HG02588 (cell line): Measurements from ENCODE around the gene TCF7L2.

ENCODE experiments used
- ATAC-seq: cut with Tn5 transposase; IDR thresholded peaks from one replicate; pipeline ENCODE4 v1.9.1; 2021; ENCODE audit warnings: mild to moderate bottlenecking, moderate library complexity; ENCODE audit not compliant: unreplicated experiment

Gene TCF7L2

DNA sequence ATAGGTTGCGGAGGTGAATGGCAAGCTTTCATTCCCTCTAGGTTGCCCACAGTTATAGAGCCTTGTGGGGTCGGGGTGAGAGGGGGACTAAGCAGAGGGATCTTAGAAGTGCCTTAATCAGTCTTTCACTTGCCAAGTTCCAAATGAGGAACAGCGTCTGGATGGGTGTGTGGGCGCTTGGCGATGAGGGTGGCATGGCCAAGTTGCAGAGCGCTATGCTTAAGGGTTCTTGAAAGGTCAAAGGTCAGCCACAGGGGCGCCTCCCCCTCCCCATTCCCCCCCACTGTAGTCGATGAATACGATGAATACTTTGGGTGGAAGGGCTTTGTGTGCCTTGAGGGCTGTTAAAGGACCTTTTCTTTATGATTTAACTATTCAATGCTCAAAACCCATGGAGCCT is 185.0 kb downstream of the TCF7L2 start:
- ATAC-seq, result no peak

DNA sequence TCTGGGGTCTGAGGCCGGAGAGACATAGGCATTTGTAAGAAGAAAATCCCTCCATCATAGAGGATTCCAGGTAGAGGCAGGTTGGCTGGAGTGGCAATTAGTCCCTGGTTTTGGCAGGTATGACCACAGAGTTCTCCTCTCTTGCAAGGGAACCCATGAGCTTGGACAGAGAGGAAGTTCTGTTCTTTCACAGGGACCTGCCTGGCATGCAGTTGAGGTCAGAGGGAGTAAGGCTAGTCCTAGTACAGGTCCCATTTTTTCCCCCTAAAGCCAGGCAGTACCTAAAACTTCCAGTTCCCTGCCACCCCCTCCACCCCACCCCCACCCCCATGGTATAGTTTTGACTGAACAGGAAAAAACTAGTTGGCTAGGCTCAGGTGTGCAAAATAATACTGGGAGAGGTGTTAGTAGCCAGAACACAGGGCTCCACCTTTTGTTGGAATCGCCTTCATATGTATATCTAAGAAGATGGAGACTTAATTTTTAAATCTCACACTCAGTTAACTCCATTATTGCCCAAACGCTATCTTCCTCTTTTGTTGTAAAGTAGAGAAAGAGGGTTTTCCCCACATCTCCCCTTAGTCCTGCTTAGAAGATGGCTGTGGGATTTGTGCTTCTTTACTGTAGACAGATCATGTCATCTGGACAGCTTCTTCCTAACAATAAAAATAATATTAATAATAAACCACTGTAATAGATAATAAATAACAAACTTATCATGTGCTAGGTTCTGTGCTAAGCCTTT is 188.1 kb downstream of the TCF7L2 start:
- ATAC-seq, result no peak

DNA sequence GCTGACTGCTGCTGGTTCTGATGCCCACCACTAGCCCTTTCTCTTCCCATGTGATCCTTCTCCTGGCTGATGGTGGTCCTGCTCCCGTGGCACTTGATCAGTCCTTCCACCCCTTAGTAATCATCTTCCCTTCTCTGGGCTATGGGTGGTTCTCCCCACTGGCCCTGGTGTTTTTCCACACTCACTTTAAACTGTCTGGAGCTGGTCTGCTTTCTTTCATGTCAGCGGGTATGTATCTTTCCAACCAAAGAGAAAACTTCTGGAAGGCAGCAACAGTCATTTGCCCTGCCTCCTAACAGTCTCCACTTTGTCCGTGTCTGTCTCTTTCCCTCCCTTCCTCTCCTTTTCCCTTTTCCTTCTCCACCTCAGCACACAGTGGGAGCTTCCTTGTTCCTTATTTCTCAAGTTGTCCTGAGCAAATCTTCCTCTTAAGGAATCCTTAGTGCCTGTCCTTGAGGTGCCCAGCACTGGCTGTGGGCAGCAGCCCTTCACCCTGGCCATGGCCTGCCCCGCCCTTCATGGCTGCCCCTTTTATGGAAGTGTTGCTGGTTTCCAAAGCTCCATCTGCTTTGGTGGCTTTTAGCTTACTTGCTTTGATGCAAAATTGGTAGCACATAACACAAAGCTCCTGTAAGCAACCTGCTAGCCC is 189.0 kb downstream of the TCF7L2 start:
- ATAC-seq, result no peak

DNA sequence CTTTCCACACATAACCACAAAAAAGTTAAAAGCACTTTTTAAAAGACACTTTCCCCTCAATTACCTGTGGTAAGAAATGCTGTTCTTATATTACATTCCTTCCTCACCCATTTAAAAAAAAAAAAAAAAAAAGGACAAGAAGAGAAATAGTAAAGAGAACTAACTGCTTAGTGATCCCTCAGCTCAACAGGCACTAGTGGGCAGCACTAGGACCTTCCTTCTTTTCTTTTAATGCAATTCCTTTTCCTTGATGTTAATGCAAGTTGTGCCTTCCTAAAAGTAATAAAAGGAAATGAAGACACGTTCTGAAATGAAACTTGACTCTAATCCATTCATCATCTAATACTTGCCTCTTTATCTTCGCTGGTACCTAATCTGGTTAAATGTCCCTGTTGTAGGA is 189.7 kb downstream of the TCF7L2 start:
- ATAC-seq, result no peak

DNA sequence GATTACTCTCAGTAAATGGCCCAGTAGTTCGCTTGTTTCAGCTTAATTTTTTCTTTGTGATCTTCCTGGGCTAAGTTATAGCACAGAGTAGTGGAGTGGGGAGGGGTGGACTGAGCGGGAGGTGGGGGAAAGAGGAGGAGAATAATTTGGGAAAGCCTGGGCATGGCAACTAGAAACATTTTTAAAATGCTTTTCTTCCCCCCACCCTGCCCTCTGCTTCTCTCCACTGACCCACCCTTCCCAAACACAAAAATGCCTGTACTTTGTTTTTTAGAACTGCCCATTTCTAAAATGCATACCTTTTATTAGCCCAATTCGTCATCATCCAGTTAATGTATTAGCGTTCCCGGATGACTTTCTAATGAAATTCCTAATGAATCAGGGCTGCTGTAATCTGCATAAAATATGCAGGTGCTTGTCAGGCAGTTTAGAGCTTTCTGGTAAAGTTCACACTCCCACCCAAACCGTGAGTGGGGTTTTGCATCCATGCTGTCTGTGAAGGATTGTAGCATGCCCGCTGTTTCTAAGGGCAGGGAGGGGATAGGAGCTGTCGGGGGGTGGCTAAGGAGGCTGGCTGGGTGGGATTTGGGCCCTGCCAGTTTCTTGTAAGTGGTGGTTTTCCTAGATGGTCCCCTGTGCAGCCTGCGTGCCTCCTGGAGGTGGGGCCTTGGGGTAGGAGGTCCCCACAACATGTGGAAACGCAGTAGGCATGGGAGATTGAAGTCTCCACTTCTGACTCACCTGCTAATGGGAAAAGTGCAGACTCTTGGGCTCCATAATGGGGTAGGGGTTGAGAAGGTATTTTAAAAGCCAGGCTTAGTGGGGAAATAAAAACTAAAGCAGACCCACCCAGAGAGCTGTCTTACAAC is 190.3 kb downstream of the TCF7L2 start:
- no peak for ATAC-seq

DNA sequence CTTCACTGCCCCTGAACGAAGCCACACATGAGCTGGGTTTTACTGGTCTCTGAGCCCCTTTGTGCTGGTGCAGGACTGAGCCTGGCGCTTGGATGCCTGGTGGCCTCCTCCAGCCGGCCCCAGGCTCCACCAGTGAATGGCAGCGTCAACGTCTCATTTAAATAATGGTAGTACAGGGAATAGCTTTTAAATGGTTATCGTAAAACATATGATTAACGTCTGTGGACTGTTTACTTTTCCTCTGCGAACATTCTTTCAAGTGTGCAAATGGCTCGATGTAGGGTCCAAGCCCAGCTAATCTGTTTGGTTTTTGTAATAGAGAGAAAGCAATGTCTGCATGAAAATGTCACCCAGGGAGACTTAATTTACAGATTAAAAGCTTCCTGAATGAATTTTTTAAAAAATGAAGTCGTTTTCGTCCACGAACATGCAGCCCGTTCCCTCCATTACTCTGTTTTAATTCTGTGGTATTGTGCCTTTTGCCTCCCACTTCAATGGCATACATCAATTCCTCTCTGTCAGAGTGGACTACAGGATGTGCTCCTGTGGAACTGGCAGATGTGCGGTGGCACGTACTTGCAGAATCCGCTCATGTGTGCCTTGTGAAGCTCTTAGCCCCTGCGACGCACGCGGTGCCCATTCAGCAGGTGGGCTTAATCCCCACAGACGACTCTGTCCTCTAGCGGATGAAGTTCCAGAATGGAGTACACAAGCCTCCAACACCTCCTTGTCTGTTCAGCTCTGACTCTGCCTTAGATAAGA is 192.7 kb downstream of the TCF7L2 start:
- ATAC-seq, result no peak

DNA sequence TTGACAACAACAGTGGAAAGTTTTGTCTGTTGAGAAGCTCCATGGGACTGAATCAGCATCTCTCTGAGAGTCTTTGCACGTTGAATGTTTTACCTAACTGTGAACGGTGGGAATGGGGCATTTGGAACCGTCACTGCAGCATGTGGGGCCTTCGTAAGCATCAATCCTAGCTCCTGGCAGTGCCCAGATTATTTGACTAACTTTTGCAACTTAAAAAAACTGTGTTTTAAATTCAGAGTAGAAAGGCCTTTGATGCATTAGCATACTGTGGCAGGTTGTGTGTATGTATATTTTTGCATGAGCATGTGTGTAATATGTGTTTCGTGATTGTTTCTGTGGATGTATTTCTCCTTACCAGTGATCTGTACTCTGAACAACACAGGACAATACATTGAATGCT is 194.5 kb downstream of the TCF7L2 start:
- ATAC-seq, result no peak

DNA sequence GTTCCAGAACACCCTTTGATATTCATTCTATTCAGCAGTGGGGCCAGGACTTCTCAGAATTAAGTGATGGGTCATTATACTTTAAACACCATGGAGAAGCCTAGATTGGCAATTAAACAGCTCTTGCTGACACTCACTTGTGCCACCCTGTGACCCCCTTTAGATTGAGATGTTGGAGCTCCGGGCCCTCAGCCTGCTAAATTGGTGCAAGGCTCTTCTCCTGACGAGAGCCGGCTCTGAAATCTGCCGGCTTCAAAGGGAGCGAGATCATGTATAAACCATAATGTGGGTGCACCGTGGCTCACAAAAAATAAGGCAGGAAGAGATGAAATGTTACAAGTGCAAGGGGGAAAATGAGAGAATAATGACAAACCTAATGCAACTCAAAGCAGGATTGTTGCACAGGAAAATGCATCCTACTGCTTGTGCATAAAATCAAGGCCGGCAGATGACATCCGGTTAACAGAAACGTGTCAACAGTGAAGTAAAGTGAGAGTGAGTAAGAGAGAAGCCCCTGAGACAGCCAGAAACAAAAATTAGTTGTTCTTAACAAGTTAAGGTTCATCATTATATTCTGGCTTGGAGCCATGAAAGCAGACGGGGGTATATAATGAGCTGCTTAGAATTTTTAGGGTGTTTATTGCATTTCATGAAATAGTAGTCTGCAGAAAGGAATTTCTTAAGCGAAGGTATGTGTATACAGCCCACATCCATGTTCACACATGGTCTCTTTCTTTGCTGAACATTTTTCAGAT is 198.2 kb downstream of the TCF7L2 start:
- no peak for ATAC-seq

DNA sequence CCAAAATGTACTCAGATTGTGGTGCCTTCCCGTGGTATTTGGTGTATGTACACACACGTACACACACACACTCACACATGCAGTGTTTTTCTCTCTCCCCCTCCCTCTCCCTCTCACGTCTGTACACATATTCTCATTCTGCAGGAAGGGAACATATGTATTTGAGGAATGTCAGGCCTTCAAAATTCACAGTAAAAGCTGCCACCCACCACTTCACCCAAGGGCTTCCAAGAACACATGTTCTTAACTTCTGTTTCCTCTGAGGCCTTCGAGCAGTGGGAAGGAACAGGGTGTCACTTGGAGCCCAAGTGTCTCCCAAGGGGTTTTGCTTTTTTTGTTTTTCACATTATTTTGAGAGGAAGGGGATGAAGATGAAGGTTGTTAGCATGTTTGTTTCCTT is 198.9 kb downstream of the TCF7L2 start:
- no peak for ATAC-seq

DNA sequence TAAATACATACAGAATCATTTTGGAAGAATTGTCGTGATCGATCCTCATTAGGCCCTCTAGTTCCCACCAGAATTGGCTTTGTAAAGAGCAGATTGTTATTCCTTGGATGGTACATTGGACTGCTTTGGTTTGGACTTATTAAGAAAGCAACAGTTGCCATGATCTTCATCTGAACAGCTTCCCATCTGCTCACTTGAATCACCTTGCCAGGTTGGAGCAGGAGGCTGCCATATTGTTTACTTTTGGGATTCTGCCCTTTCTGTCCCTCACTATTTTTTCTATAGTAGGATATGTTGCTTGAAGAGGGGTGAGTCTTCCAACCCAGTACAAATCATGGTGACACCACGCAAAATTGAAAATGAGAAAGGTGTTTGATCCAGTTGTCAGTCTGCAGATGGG is 199.6 kb downstream of the TCF7L2 start:
- no peak for ATAC-seq

DNA sequence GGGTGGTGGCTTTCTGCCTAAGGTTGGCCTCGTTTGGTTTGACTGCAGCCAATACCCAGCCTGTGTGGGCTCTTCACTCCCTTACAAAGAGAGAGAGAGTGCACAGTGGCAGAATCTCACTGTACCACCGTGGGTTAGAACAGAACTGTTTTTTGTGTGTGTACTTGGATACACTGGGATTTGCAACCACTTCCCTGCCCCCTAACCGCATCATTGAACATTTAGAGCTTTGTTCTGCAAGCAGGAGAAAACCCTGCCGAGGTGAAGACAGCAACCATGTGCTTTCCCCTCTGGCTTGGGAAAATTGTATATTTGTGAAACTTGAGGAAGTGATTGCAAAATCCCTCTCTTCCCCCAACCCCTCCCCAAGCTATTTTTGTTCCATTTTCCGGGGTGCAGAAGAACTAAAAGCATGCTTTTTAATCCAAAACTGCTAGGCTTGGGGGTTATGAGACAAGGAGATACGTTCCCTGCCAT is 201.2 kb downstream of the TCF7L2 start:
- ATAC-seq, result no peak

DNA sequence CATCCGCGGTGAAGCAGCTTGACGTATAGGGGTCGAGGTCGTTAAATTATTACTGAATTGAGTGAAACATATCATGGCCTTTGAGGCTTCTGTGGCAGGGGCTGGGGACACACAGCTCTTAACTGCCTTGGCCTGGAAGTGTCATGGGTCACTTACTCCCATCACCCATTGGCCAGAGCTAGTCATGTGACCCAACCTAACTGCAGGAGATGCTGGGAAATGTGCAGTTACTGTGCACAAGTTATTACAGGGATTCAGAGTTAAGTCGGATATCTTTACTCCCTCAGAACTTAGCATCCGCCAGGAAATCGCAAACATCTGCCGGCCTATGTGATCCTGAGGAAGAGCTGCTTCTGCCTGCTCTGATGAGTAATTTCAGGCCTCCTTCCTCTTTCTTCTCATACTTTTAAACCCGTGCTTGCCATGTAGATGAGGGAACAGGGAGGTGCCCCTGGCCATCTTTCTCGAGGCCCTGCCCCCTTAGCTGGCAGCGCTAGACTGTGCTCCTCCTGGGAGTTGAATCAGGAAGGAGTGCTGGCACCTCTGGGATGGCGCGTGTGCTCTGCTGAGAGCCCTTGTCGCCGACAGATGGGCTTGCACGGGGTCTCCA is 203.6 kb downstream of the TCF7L2 start:
- ATAC-seq, result no peak

DNA sequence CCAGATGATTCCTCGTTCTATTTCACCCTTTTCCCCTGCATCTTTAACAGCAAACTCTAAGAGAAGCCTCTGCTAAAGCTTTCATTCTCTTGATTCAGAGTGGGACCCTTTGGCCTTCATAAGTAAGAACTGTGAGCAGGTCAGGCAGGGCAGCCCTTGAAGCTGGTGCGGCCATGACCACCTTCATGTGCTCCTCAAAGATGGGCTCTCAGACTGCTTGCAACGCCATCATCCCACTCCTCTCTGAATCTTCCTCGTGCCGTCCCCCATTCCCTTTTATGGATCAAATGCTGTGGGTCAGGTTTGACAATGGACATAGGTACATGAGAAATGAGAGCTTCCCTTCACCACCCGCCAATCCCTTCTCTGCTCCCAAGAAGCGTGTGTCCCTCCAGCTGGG is 207.4 kb downstream of the TCF7L2 start:
- no peak for ATAC-seq

DNA sequence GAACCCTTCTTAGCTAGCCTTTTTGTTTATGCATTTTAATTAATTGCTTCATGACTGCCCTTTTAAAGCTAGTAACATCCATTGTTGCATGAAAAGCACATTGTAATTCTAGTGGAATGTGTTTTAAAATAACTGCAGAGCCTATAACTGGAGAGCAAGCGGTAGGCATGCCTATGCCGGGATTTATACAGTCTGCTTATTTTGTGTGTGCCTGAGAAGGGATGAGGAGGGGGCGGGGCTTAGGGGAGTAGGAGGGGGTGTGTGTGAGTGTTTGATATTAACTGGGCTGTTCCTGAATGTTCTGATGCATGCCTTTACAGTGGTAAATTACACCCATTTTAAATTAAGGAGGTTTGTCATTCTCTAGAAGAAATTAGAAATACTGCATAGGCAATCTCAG is 208.1 kb downstream of the TCF7L2 start:
- no peak for ATAC-seq

DNA sequence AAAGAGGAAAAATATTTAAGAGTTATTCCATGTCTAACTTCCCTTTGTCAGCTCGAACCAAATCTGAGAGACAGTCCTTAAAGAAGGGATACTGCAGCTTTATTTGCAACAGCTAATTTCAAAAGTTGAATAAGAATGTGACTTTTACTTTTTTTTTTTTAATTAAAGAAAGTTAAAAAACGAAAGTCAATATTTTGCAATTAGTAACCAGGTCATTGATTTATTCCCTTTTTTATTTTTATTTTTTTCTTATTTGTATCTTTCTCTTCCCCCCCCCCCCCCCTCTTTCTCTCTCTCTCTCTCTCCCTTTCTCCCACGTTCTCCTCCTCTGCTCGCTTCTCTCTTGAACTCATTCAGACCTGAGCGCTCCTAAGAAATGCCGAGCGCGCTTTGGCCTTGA is 209.5 kb downstream of the TCF7L2 start:
- no peak for ATAC-seq

DNA sequence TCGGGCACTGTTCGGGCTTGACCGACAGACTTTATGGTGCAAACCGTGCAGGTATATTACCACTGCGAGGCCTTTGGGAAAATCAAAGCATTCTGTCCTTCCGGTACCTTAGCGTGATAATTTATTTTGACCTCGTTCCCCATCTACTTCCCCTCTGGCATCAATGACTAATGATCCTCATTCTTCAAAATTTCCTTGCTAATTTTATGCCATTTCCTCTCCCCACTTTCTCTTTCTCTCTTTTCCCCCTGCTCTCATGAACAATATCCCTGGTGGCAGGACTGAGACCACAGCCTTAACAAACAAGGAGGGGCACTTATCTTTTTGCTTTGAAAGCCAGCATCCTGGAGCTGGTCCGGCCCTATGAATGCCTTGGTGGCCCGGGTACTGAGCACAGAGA is 210.6 kb downstream of the TCF7L2 start:
- no peak for ATAC-seq

DNA sequence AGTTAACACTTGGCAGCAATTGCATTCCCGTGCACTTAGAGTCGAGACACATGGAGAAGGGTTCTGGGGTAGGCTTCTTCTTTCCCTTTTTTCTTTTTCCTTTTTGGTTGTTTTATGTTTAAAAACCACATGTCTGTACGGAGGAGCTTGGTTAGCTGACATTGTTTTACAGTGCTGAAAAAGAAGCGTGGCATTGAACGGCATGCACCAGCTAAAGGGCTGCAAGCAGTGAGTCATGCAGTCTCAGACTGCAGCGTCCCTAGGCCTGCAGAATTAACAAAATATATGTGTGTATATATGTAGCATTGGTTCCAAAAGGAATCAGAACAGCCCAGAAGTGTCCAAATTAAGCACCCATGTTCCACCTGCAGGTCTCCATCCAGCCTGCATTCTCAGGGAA is 211.0 kb downstream of the TCF7L2 start:
- ATAC-seq, result no peak

DNA sequence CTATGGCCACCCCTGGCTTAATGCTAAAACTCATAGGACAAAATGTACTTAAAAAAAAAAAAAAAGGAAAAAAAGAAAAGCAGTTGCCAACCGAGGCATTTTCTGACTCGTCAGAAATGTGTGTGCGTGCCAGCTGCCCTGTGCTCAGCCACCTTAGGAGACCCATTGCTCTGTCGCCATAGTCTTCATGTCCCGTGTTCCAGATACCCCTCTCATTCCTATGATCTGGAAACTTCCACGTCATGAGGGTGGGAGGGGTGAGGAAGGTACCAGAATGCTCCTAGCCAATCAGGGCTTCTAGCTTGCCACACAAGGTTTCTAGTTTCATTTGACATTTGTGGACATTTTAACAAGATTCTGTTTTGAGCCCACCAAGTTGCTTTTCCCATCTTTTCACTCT is 212.9 kb downstream of the TCF7L2 start:
- no peak for ATAC-seq

DNA sequence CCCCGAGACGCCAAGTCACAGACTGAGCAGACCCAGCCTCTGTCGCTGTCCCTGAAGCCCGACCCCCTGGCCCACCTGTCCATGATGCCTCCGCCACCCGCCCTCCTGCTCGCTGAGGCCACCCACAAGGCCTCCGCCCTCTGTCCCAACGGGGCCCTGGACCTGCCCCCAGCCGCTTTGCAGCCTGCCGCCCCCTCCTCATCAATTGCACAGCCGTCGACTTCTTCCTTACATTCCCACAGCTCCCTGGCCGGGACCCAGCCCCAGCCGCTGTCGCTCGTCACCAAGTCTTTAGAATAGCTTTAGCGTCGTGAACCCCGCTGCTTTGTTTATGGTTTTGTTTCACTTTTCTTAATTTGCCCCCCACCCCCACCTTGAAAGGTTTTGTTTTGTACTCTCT is 215.6 kb downstream of the TCF7L2 start:
- no peak for ATAC-seq

DNA sequence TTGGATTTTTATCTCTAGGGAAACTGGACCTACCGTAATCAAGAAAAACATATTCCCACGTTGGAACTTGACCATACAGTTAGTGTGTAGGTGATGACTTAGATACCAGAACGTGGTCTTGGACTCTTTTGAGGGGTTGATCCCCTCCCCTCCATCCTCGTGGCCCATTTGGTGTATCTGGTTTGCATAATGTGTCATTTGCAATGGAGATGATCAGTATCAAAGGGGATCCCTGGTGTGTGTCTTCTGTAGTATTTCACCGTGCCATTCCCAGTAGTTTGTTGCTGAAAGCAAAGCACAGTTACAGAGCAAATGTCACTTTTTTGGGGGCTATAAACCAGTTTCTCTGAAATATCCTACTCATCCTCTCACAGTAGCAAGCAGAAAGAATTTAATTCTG is 217.7 kb downstream of the TCF7L2 start:
- no peak for ATAC-seq
